ENCODE measurements around the gene RAPGEFL1.
"Not testable (repeated sequence)": the region's sequence is repeated elsewhere in the genome, so short reads cannot be mapped to it uniquely, and the experiment has no call there.

DNA sequence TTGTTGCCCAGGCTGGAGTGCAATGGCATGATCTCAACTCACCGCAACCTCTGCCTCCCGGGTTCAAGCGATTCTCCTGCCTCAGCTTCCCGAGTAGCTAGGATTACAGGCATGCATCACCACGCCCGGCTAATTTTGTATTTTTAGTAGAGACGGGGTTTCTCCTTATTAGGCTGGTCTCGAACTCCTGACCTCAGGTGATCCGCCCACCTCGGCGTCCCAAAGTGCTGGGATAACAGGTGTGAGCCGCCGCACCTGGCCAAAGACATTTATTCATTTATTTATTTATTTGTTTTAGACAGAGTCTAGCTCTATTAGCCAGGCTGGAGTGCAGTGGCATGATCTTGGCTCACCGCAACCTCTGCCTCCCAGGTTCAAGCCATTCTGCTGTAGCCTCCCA lies 51.9 kb downstream of the RAPGEFL1 start:
- not testable (repeated sequence) for TF ChIP-seq REST (IDR thresholded peaks at IDR 0.05; ENCODE audit: low read depth, low read length); CTCF (IDR thresholded peaks at IDR 0.05 in 2 of 3, conservative IDR thresholded peaks at IDR 0.05 in 1 of 3; ENCODE audit: control insufficient read depth in 2 of 3, extremely low read depth in 1 of 3, insufficient read depth in 1 of 3, low read depth in 3 of 3, low read length in 3 of 3); FOXK2 (IDR thresholded peaks at IDR 0.05); POLR2AphosphoS5 (IDR thresholded peaks at IDR 0.05; ENCODE audit: low read length); POLR2A (IDR thresholded peaks at IDR 0.05; ENCODE audit: low read depth, low read length); JUNB (IDR thresholded peaks at IDR 0.05); NRF1 (conservative IDR thresholded peaks at IDR 0.05; ENCODE audit: low read depth, low read length)
